Adipose tissue (tissue), 3 donors: ENCODE results near the gene ARHGAP9. TPM values are rescaled to one million over a fixed set of nuclear protein-coding genes. Genes with fewer than 3 reads are reported as not detected.
"Not testable (repeated sequence)": the region's sequence is repeated elsewhere in the genome, so short reads cannot be mapped to it uniquely, and the experiment has no call there.

Experiments used
- H3K27ac ChIP-seq: one replicate; pipeline ENCODE4 v1.5.1; 2013; ENCODE audit warnings: low read depth, low read length
- WGBS, 3 donors: extraction: QIAGEN DNeasy Blood & Tissue Kit; methylation state at CpG; one replicate each; pipeline ENCODE4 v1.1.7; 2013; 5-methylcytosine and 5-hydroxymethylcytosine counted together
- polyA plus RNA-seq, 3 donors: library from polyadenylated mRNA; stranded (reverse); fragments of 200-250 nt; gene quantifications; one replicate each; pipeline ENCODE4 v1.2.3, GENCODE V29; 2013
- donor health status: healthy with polysubstance abuse.
- donor health status: Bipolar disorder and iron deficiency.
- donor health status: healthy.

The ARHGAP9 gene
- polyA plus RNA-seq, 3 donors = 2.6 to 33.6 (median 28.7) TPM

DNA sequence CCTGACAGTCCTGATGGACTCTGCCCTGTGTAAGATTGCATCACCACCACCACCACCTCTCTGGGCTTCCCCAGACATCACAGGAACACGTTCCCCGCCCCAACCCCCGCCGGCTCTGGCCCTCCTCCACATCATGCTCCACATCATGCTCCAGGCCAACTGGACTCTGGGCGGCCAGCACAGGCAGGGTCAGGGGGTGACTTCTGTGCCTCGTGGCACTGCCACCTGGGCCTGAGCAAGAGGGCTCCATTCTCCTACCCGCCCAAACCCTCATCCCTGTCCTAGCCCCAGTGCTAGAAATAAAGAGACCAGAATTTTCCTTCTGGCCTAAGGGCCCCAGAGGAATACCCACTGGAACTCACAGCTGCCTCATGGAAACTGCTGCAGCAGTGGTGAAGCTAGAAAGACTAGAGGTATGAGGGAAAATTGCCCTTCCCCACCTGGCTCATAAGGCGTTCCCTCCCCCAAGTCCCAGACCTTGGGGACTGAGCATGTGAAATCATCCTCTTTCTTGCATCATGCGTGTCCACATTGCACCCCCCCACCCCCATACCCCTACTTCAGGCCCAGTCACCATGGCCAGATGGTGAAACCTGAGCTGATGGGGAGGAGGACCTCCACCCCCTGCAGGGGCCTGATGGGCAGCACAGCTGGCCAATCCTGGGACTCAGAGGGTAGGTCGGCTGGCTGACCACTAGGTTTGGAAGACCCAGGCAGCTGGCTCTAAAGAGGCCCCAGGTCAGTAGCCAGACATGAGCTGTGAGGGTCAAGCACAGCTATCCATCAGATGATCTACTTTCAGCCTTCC lies 24.9 kb downstream of the ARHGAP9 start, which contains the start of gene INHBE:
Gene INHBE, plus strand, starts transcription at position 742 of the 808 bp plus-strand sequence. CDS start 230 bp downstream, outside the sequence.
- no peak within 1 kb of the TSS for H3K27ac ChIP-seq
- WGBS, 3 donors = 49 to 66% (median 59%) methylated on average over 10 of the region's 10 CpGs

DNA sequence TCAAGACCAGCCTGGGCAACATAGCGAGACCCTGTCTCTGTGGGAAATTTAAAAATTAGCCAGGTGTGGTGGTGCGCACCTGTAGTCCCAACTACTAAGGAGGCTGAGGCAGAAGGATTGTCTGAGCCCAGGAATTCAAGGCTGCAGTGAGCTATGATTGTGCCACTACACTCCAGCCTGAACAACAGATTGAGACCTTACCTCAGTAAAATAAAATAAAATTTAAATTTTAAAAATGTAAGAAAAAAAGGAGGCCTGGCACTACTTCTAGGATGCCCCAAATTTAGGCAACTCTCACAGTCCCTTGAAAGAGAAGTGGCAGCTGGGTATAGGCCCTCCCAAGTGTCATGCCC lies 25.5 kb downstream of the ARHGAP9 start:
- no peak overlapping the region for H3K27ac ChIP-seq
- 89 to 98% (median 95%) methylated on average over 2 of the region's 2 CpGs for WGBS, 3 donors

DNA sequence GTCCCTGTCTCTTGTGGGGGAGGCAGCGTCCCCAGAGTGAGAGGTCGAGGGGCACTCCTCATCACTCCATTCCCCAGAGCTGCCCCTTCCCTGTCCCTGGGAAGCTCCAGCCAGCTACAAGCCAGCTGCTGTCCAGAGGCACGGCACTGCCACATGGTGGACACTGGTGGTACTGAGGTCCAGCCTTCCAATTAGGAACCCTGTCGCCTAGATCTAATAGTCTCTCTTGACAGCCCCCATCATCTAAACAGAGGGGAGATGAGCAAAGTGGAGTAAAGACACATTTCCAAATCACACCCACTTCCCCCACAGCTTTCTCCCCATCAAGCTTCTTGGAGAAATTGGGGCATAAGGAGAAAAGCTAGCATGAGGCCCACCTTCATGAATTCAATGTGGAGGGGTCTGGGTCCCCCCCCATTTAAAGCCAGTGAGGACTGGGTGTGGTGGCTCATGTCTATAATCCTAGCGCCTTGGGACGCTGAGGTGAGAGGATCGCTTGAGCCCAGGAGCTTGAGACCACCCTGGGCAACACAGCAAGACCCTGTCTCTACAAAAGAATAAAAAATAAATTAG lies 26.6 kb downstream of the ARHGAP9 start:
- H3K27ac ChIP-seq = no peak overlapping the region
- 9 to 31% (median 30%) methylated on average over 7 of the region's 7 CpGs for WGBS, 3 donors

DNA sequence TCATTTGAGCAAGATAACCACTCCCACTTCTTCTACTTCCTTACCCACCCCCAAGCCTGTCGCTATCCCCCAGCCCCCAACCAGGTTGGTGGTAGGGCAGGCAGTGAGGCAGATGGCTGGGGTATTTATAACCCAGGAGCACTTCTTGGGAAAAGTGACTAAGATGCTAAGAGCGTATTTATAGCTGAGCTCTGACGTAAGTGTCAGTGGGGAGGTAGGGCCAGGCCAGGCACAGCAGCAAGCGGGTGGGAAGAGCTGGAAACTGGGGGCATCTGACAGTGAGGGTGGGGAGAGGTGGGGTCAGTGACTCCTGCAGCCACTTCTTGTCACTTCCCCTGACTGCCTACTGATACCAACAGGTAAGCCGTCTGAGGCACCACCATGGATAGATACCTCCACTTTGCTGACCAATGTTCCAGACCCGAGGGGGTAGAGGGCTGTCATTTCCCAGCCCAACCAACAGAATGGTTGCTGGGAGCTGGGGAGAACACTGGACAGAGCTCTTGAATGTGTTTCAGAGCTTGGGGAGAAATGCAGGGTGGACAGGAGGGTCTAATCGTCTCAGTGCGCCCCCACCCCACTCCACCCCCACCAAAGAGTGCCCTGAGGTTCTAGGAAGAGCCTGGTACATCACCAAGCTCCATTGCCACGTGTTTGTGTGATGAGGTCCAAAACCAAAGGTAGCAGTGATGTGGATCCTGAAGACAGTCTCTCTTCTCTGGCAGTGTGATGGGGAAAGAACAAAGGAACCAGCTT lies 27.3 kb downstream of the ARHGAP9 start:
- H3K27ac ChIP-seq = no peak overlapping the region
- WGBS, 3 donors = 27 to 36% (median 33%) methylated on average over 9 of the region's 9 CpGs

DNA sequence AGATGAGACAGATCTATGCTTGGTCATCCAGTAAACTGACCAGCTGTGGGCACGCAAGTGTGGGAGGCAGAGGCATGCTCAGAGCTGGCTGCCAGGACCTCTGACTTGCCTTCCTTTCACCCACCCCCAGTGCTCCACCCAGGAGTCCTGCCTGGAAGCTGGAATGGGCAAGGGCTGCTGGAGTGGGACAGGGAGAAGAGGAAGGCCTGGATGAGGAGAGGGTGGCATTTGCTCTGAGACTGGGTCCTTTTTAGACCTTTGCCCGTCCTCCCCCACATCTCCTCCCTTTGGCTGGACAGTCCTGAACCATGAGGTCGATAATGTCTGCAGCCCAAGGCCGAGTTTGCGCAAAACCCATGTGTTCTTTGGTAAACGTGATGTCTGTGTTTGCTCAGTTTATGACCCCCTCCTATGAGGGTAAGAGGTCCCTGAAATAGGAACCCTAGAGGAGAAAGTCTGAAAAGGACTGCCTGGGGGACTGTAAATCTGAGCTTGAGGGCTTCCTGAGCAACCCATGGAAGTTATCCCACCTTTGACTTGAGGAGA lies 28.4 kb downstream of the ARHGAP9 start:
- no peak overlapping the region for H3K27ac ChIP-seq
- 40 to 76% (median 75%) methylated on average over 6 of the region's 6 CpGs for WGBS, 3 donors

DNA sequence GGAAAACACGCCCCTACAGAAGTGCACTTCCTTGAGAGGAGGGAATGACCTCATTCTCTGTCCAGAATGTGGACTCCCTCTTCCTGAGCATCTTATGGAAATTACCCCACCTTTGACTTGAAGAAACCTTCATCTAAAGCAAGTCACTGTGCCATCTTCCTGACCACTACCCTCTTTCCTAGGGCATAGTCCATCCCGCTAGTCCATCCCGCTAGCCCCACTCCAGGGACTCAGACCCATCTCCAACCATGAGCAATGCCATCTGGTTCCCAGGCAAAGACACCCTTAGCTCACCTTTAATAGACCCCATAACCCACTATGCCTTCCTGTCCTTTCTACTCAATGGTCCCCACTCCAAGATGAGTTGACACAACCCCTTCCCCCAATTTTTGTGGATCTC lies 29.6 kb downstream of the ARHGAP9 start:
- WGBS, 3 donors = 78 to 93% (median 79%) methylated on average over 3 of the region's 3 CpGs
- no peak overlapping the region for H3K27ac ChIP-seq

DNA sequence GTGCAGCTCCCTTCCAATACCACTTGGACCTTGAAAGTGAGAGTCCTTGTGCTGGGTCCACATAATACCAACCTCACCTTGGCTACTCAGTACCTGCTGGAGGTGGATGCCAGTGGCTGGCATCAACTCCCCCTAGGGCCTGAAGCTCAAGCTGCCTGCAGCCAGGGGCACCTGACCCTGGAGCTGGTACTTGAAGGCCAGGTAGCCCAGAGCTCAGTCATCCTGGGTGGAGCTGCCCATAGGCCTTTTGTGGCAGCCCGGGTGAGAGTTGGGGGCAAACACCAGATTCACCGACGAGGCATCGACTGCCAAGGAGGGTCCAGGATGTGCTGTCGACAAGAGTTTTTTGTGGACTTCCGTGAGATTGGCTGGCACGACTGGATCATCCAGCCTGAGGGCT lies 30.3 kb downstream of the ARHGAP9 start:
- H3K27ac ChIP-seq = no peak overlapping the region
- 96 to 99% (median 97%) methylated on average over 7 of the region's 7 CpGs for WGBS, 3 donors

DNA sequence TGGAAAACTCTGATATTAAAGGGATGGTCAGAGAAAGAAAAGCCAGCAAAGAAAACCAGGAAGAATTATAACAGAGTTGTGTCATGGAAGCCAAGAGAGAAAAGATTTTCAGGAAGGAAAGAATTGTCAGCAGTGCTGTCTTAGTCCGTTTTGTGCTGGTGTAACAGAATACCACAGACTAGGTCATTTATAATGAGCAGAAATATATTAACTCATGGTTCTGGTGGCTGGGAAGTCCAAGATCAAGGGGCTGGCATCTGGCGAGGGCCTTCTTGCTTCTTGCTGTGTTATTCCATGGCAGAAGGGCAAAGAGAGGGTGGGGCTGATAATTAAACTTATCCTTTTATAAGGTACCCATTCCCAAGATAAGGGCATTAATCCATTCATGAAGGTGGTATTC lies 31.0 kb downstream of the ARHGAP9 start:
- no peak overlapping the region for H3K27ac ChIP-seq
- WGBS, 3 donors = 73 to 90% (median 84%) methylated on average over 2 of the region's 2 CpGs

DNA sequence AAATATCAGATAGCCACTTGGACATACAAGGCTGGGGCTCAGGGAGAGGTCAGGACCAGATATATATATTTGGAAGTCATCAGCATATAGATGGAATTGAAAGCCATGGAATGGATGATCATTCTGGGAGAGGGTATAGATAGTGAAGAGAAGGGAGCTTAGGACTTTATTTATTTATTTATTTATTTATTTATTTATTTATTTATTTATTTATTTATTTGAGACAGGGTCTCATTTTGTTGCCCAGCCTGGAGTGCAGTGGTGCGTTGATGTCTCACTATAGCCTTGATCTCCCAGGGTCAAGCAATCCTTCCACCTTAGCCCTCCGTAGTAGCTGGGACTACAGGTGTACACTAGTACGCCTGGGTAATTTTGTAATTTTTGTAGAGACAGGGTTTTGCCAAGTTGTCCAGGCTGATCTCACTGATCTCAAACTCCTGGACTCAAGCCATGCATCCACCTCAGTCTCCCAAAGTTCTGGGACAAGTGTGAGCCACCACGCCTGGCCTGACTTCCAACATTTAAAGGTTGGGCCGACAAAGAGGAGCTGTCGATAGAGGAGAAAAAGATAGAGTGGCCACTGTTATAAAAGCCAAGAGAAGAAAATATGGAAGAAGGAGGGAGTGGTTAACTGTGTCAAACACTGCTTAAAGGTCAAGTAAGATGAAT lies 33.2 kb downstream of the ARHGAP9 start:
- no peak overlapping the region for H3K27ac ChIP-seq
- WGBS, 3 donors = 94 to 99% (median 97%) methylated on average over 6 of the region's 6 CpGs

DNA sequence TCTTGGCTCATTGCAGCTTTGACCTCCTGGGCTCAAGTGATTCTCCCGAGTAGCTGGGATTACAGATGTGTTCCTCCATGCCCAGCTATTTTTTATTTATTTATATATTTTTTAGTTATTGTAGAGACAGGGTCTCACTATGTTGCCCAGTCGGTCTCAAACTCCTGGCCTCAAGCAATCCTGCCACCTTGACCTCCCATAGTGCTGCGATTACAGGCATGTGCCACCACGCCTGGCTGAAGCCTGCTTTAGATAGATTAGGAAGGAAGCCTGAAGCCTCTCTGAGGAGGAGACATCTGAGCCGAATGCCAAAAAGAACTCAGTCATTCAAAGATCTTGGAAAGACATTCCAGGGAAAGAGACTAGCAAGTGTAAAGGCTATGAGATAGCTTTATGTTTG lies 34.9 kb downstream of the ARHGAP9 start:
- 75 to 82% (median 80%) methylated on average over 5 of the region's 5 CpGs for WGBS, 3 donors
- no peak overlapping the region for H3K27ac ChIP-seq

DNA sequence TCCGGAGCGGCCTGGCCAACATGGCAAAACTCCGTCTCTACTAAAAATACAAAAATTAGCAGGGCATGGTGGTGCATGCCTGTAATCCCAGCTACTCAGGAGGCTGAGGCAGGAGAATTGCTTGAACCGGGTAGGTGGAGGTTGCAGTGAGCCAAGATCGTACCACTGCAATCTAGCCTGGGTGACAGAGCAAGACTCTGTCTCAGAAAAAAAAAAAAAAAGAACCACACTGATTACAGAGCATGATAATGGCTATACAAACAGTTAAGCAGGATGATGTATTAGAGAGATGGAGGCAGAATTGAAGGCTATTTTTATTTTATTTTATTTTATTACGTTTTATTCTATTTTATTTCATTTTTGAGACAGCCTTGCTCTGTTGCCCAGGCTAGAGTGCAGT lies 35.3 kb downstream of the ARHGAP9 start:
- not testable (repeated sequence) for H3K27ac ChIP-seq
- WGBS, 3 donors = 79 to 85% (median 82%) methylated on average over 6 of the region's 6 CpGs

DNA sequence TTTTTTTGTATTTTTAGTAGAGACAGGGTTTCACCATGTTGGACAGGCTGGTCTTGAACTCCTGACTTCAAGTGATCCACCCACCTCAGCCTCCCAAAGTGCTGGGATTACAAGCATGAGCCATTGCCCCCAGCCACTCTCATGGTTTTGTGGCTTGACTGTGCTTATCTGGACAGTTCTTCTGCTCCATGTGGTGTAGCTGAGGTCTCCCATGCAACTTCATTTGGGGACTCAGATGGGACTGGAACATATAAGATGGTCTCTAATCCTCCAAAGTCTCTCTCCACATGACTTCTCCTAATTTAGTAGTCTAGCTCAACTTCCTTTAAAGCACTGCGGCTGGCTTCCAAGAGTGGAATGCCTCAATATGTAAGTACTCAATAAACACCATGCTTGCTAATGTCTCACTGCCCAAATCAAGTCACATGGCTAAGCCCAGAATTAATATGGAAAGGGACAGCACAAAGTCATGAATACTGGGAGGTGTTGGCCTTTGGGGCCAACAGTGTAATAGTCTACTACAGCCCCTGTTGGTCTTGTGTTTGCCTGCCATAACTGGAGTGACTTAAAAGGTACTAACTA lies 37.7 kb downstream of the ARHGAP9 start:
- WGBS, 3 donors = 45 to 68% (median 61%) methylated on average over 1 of the region's 1 CpG
- H3K27ac ChIP-seq = no peak overlapping the region

DNA sequence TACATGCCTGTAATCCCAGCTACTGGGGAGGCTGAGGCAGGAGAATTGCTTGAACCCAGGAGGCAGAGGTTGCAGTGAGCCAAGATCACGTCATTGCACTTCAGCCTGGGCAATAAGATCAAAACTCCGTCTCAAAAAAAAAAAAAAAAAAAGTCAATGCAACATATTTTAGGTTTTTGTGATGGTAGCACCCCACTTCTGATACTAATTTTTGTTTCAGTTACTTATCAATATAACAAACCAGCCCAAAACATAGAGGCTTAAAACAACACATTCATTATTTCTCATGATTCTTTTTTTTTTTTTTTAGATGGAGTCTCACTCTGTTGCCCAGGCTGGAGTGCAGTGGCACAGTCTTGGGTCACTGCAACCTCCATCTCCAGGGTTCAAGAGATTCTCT lies 38.3 kb downstream of the ARHGAP9 start:
- WGBS, 3 donors = 92 to 98% (median 93%) methylated on average over 2 of the region's 2 CpGs
- H3K27ac ChIP-seq = not testable (repeated sequence)

DNA sequence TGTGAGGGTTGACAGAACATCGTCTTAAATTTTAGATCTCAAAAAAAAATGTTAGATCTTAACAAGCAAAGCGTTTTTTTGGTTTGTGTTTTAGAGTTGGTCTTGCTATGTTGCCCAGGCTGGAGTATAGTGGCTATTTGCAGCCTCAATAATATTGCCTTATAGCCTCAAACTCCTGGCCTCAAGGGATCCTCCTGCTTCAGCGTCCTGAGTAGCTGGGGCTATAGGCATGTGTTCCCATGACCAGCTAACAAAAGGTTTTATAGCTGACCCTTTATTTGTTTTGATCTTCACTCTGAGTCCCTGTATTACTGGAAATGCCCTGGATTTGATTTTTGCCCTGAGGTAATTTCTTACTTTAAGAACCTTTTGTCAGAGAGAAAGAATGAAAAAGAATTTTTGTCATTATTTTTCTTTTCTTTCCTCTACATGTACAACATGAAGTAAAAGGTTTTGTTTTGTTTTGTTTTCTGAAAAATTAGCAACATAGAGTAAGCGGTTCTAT lies 39.9 kb downstream of the ARHGAP9 start:
- WGBS, 3 donors = 76 to 81% (median 81%) methylated on average over 4 of the region's 4 CpGs
- H3K27ac ChIP-seq = no peak overlapping the region

DNA sequence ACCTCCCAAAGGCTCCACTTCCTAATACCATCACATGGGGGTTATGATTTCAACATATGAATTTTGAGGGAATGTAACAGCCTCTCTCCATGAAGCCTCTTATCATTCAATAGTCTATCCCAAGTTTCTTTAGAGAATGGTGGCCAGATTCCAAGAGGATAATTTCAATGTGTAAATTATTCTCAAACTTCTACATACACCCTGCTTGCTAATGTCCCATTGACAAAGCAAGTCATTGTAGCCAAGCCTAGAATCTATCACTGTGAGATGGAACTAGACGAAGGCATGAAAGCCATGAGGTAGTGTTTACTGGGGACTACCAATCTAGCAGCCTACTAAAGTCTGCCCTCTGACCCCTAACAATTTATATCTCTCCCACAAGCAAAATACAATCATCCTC lies 41.3 kb downstream of the ARHGAP9 start:
- 71 to 94% (median 85%) methylated on average over 1 of the region's 1 CpG for WGBS, 3 donors
- H3K27ac ChIP-seq = no peak overlapping the region

DNA sequence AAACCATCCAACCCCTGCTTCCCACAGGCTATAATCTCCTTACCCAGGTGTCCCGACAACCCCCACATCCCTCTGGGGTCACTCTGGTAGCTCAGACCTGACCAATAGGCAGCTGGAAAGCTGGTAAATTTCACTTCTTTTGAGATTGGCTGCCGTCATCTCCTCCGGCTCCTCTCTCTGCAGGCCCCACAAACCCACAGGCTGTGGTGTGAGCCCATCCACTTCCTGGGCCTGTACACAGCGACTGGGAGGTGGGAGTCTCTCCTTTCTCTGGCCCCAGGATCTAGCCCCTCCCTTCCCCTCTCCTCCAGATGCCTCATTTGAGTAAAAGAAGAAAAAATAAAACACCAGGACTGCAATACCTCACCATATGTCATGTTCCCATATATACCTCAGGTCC lies 44.4 kb downstream of the ARHGAP9 start:
- H3K27ac ChIP-seq = no peak overlapping the region
- 44 to 72% (median 44%) methylated on average over 4 of the region's 4 CpGs for WGBS, 3 donors

DNA sequence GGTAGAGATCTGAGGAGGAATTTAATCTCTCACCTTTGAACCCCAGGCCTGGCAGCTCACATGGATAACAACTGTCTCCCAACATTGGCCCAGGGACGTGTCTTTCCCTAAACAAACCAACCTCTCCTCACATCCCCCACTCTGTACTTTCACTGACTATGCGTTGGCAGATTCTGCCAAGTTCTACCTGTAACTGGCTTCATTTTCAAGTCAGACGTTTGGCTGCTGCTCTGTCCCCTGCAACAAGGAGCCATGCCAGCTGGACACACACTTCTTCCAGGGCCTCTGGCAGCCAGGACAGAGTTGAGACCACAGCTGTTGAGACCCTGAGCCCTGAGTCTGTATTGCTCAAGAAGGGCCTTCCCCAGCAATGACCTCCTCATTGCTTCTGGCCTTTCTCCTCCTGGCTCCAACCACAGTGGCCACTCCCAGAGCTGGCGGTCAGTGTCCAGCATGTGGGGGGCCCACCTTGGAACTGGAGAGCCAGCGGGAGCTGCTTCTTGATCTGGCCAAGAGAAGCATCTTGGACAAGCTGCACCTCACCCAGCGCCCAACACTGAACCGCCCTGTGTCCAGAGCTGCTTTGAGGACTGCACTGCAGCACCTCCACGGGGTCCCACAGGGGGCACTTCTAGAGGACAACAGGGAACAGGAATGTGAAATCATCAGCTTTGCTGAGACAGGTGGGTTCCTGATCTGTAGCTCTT lies 45.0 kb downstream of the ARHGAP9 start, which contains the start of gene INHBC:
Gene INHBC, plus strand, starts transcription at position 268 of the 707 bp plus-strand sequence. Its CDS starts 103 bp downstream, at position 371.
- 68 to 70% (median 70%) methylated on average over 8 of the region's 8 CpGs for WGBS, 3 donors
- H3K27ac ChIP-seq = no peak within 1 kb of the TSS
